ENCODE measurements around the gene CD58. TPM values are rescaled to one million over a fixed set of nuclear protein-coding genes. Genes with fewer than 3 reads are reported as not detected.

Gene CD58
- total and polyA plus RNA-seq, 9 of the 15 experiments (the other 6 are each of a cell fraction or from before 2014, with no cell fraction given): 18.1 to 113 (median 37.4) TPM

- no peak for TF ChIP-seq BRCA1 (IDR thresholded peaks at IDR 0.05)
- TF ChIP-seq BRCA1 (CRISPR knock-in tag; IDR thresholded peaks at IDR 0.05): no peak
- no peak for TF ChIP-seq ZNF174 (CRISPR knock-in tag; IDR thresholded peaks at IDR 0.05)
- TF ChIP-seq COPS2 (conservative IDR thresholded peaks at IDR 0.05): no peak
- peak; percentile 84 for TF ChIP-seq FOSL1 (tag; conservative IDR thresholded peaks at IDR 0.05)
- TF ChIP-seq, protein P1, sequence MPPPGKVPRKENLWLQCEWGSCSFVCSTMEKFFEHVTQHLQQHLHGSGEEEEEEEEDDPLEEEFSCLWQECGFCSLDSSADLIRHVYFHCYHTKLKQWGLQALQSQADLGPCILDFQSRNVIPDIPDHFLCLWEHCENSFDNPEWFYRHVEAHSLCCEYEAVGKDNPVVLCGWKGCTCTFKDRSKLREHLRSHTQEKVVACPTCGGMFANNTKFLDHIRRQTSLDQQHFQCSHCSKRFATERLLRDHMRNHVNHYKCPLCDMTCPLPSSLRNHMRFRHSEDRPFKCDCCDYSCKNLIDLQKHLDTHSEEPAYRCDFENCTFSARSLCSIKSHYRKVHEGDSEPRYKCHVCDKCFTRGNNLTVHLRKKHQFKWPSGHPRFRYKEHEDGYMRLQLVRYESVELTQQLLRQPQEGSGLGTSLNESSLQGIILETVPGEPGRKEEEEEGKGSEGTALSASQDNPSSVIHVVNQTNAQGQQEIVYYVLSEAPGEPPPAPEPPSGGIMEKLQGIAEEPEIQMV (tag; conservative IDR thresholded peaks at IDR 0.05; ENCODE audit: low read depth): no peak
- no peak for TF ChIP-seq THRAP3 (IDR thresholded peaks at IDR 0.05; ENCODE audit: borderline replicate concordance)
- peak; percentile 46 for TF ChIP-seq TCF3 (CRISPR knock-in tag; IDR thresholded peaks at IDR 0.05)
- TF ChIP-seq SMARCA4 (IDR thresholded peaks at IDR 0.05): 0 out of 2 replicates have a peak, but pooled peaks have one; percentile 19
- TF ChIP-seq TCF15 (CRISPR knock-in tag; IDR thresholded peaks at IDR 0.05): no peak
- no peak for TF ChIP-seq FIP1L1 (IDR thresholded peaks at IDR 0.05; ENCODE audit: low read depth, low read length, poor library complexity, severe bottlenecking)
- no peak for TF ChIP-seq ZNF316 (IDR thresholded peaks at IDR 0.05)
- TF ChIP-seq GATAD2A (IDR thresholded peaks at IDR 0.05): no peak
- no peak for TF ChIP-seq ZFP1 (CRISPR knock-in tag; IDR thresholded peaks at IDR 0.05)
- no peak for TF ChIP-seq SIRT6 (IDR thresholded peaks at IDR 0.05; ENCODE audit: low read depth, low read length)
- TF ChIP-seq SMC3 (conservative IDR thresholded peaks at IDR 0.05; ENCODE audit: insufficient read depth, low read depth, low read length): no peak
- TF ChIP-seq, protein P2, sequence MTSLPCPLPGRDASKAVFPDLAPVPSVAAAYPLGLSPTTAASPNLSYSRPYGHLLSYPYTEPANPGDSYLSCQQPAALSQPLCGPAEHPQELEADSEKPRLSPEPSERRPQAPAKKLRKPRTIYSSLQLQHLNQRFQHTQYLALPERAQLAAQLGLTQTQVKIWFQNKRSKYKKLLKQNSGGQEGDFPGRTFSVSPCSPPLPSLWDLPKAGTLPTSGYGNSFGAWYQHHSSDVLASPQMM (CRISPR knock-in tag; IDR thresholded peaks at IDR 0.05): no peak
- TF ChIP-seq MTF1 (CRISPR knock-in tag; IDR thresholded peaks at IDR 0.05; ENCODE audit: borderline replicate concordance): no peak
- TF ChIP-seq ZNF212 (CRISPR knock-in tag; IDR thresholded peaks at IDR 0.05): no peak
- no peak for TF ChIP-seq PHB (CRISPR knock-in tag; IDR thresholded peaks at IDR 0.05)
- TF ChIP-seq THAP7 (CRISPR knock-in tag; IDR thresholded peaks at IDR 0.05): no peak
- TF ChIP-seq, protein P3, sequence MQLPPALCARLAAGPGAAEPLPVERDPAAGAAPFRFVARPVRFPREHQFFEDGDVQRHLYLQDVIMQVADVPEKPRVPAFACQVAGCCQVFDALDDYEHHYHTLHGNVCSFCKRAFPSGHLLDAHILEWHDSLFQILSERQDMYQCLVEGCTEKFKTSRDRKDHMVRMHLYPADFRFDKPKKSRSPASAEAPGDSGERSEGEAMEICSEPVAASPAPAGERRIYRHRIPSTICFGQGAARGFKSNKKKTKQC (CRISPR knock-in tag; IDR thresholded peaks at IDR 0.05): no peak
- no peak for TF ChIP-seq ZKSCAN1 (IDR thresholded peaks at IDR 0.05; ENCODE audit: low read depth, low read length)
- TF ChIP-seq XRCC5 (IDR thresholded peaks at IDR 0.05; ENCODE audit: low read depth, low read length): no peak
- TF ChIP-seq NCOR1 (IDR thresholded peaks at IDR 0.05): no peak
- TF ChIP-seq, protein P4, sequence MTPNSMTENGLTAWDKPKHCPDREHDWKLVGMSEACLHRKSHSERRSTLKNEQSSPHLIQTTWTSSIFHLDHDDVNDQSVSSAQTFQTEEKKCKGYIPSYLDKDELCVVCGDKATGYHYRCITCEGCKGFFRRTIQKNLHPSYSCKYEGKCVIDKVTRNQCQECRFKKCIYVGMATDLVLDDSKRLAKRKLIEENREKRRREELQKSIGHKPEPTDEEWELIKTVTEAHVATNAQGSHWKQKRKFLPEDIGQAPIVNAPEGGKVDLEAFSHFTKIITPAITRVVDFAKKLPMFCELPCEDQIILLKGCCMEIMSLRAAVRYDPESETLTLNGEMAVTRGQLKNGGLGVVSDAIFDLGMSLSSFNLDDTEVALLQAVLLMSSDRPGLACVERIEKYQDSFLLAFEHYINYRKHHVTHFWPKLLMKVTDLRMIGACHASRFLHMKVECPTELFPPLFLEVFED (CRISPR knock-in tag; conservative IDR thresholded peaks at IDR 0.05): no peak
- no peak for TF ChIP-seq DDX20 (tag; IDR thresholded peaks at IDR 0.05; ENCODE audit: low read depth)
- peak; percentile 78 for TF ChIP-seq JUN (IDR thresholded peaks at IDR 0.05; ENCODE audit: borderline replicate concordance, low read depth, low read length)
- TF ChIP-seq JUN (CRISPR knock-in tag; IDR thresholded peaks at IDR 0.05; ENCODE audit: borderline replicate concordance): no peak
Measured at GRCh38 chr1:116538544-116538943, 32.3 kb downstream of the CD58 start (continued).
